Measurements from ENCODE around the gene NTMT2.
"Not testable (repeated sequence)": the region's sequence is repeated elsewhere in the genome, so short reads cannot be mapped to it uniquely, and the experiment has no call there.

The NTMT2 gene

DNA sequence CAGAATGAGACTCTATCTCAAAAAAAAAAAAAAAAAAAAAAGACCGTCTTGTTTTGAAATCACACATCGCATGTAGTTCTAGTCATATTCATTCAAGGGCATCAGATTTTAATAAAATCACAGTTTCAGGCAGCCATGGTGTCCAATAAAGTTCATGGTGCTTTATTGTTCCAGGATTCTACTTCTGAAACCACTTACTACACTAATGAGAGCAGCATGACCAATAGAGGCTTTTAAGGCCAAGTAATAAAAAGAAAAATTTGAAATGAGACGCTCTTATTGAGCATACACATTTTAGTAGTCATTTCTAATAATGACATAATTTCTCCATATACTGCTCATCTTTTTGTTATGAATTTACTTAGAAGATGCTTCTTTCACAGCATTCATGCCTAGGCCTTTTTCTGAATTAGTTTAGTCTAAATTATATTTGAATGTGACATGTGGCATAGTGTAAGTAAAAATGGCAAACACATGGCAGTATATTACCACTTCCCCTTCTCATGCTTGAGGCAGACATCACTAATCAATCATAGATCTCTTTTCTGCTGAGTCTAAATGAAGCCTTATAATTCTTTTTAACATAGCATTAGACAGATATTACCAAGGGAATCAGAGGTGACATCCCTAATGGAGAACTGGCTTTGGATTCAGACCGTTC lies 18.5 kb downstream of the NTMT2 start:
- no peaks in the 10 kb centered on the region for H3K36me3 Mint-ChIP-seq (ENCODE audit: low read depth)
- no peaks in the 10 kb centered on the region for H3K27me3 Mint-ChIP-seq (ENCODE audit: low read depth, poor library complexity)
- peaks cover 42% of the 10 kb centered on the region for H3K4me1 Mint-ChIP-seq
- no peak overlapping the region for H3K27ac Mint-ChIP-seq
- DNase-seq = no peak
- H3K4me3 Mint-ChIP-seq = no peak overlapping the region
- TF ChIP-seq, protein P1, sequence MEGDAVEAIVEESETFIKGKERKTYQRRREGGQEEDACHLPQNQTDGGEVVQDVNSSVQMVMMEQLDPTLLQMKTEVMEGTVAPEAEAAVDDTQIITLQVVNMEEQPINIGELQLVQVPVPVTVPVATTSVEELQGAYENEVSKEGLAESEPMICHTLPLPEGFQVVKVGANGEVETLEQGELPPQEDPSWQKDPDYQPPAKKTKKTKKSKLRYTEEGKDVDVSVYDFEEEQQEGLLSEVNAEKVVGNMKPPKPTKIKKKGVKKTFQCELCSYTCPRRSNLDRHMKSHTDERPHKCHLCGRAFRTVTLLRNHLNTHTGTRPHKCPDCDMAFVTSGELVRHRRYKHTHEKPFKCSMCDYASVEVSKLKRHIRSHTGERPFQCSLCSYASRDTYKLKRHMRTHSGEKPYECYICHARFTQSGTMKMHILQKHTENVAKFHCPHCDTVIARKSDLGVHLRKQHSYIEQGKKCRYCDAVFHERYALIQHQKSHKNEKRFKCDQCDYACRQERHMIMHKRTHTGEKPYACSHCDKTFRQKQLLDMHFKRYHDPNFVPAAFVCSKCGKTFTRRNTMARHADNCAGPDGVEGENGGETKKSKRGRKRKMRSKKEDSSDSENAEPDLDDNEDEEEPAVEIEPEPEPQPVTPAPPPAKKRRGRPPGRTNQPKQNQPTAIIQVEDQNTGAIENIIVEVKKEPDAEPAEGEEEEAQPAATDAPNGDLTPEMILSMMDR (IDR thresholded peaks at IDR 0.05) = no peak
- H3K9me3 Mint-ChIP-seq = no peaks in the 10 kb centered on the region

- peaks cover 42% of the 10 kb centered on the region for H3K4me1 Mint-ChIP-seq
- TF ChIP-seq, protein P1 (IDR thresholded peaks at IDR 0.05) = no peak
- peaks cover 22% of the 10 kb centered on the region for H3K9me3 Mint-ChIP-seq
- H3K27ac Mint-ChIP-seq = no peak overlapping the region
- no peaks in the 10 kb centered on the region for H3K27me3 Mint-ChIP-seq (ENCODE audit: low read depth, poor library complexity)
- no peak for DNase-seq
- no peaks in the 10 kb centered on the region for H3K36me3 Mint-ChIP-seq (ENCODE audit: low read depth)
- H3K4me3 Mint-ChIP-seq = no peak overlapping the region
Observed at GRCh38 chr1:170166518-170167180, 20.9 kb downstream of the NTMT2 start.

DNA sequence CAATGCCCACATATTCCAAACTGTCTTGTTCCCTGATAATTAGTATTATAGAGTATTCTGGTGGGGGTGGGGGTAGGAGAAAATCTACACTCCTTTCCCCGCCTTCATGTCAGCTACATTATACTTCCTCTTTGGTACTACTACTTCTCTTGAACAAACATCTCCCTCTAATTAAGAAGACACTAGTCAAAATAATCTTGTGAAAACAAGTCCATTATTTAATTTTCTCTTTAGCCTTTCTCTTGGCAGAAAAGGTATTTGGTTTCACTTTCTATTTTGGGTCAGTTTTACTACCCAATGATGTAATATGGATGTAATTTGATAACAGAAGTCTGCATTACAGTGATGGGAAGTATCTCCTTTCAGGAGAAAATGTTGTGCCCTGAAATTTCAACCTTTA lies 22.5 kb downstream of the NTMT2 start:
- TF ChIP-seq, protein P1 (IDR thresholded peaks at IDR 0.05) = no peak
- Mint-ChIP-seq H3K27me3 (ENCODE audit: low read depth, poor library complexity) (no peaks in the 10 kb centered on the region), H3K27ac (peak overlapping the region; percentile 11), H3K9me3 (peaks cover 36% of the 10 kb centered on the region), H3K36me3 (ENCODE audit: low read depth) (peaks cover 4% of the 10 kb centered on the region), H3K4me1 (peaks cover 32% of the 10 kb centered on the region), H3K4me3 (no peak overlapping the region)
- no peak for DNase-seq

GRCh38 chr1:170170513-170170912 lies 24.8 kb downstream of the NTMT2 start:
- DNase-seq; H3K36me3 Mint-ChIP-seq (ENCODE audit: low read depth); H3K27me3 Mint-ChIP-seq (ENCODE audit: low read depth, poor library complexity); H3K4me3 Mint-ChIP-seq; H3K27ac Mint-ChIP-seq: not testable (repeated sequence)
- peaks cover 20% of the 10 kb centered on the region for H3K4me1 Mint-ChIP-seq
- H3K9me3 Mint-ChIP-seq = peaks cover 42% of the 10 kb centered on the region

GRCh38 chr1:170174395-170174794 lies 28.6 kb downstream of the NTMT2 start:
- Mint-ChIP-seq H3K27ac (no peak overlapping the region), H3K9me3 (peaks cover 43% of the 10 kb centered on the region), H3K36me3 (ENCODE audit: low read depth) (peaks cover 4% of the 10 kb centered on the region), H3K4me1 (peaks cover 5% of the 10 kb centered on the region), H3K4me3 (no peak overlapping the region), H3K27me3 (ENCODE audit: low read depth, poor library complexity) (no peaks in the 10 kb centered on the region)
- TF ChIP-seq, protein P1 (IDR thresholded peaks at IDR 0.05) = no peak
- no peak for DNase-seq

DNA sequence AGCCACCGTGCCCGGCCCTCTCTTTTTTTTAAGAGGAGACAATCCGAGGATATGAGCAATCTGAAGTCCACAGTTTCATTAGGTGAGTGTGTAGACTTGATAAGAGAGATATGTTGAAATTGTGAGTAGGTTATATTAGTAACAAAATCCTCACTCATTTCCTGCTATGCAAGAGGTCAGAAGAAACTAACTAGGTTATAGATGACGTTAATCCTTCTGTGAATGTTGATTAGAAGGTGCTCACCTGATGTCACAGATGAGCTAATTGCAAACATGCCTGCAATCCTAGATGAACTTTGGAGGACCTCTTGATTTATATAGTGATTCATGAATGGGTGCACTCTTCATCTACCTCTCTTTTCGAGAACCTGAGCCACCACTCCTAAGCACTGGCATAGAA lies 29.3 kb downstream of the NTMT2 start:
- H3K4me3 Mint-ChIP-seq = no peak overlapping the region
- peaks cover 5% of the 10 kb centered on the region for H3K4me1 Mint-ChIP-seq
- TF ChIP-seq, protein P1 (IDR thresholded peaks at IDR 0.05) = no peak
- DNase-seq = no peak
- H3K27me3 Mint-ChIP-seq (ENCODE audit: low read depth, poor library complexity) = no peaks in the 10 kb centered on the region
- H3K36me3 Mint-ChIP-seq (ENCODE audit: low read depth) = peaks cover 4% of the 10 kb centered on the region
- H3K27ac Mint-ChIP-seq = no peak overlapping the region
- H3K9me3 Mint-ChIP-seq = peaks cover 37% of the 10 kb centered on the region
